GM21515 (cell line): ENCODE results near the gene CISD3.

Experiments used
- ATAC-seq: cut with Tn5 transposase; IDR thresholded peaks from one replicate; pipeline ENCODE4 v1.9.1; 2021; ENCODE audit not compliant: unreplicated experiment

Gene CISD3

GRCh38 chr17:38766341-38766740 is 36.2 kb downstream of the CISD3 start:
- no peak for ATAC-seq

- ATAC-seq, result no peak
Observed at GRCh38 chr17:38768417-38768816, 38.3 kb downstream of the CISD3 start.

GRCh38 chr17:38773258-38773657 is 43.1 kb downstream of the CISD3 start:
- no peak for ATAC-seq

- ATAC-seq, result no peak
Observed at GRCh38 chr17:38777641-38778250, 47.6 kb downstream of the CISD3 start.

- no peak for ATAC-seq
Observed at GRCh38 chr17:38779965-38780752, 50.0 kb downstream of the CISD3 start.

- ATAC-seq, result no peak
Observed at GRCh38 chr17:38783227-38783626, 53.1 kb downstream of the CISD3 start.
